GM12878 (cell line): ENCODE results near the gene TMEM181. TPM values are rescaled to one million over a fixed set of nuclear protein-coding genes. Genes with fewer than 3 reads are reported as not detected.

ENCODE experiments used
- ATAC-seq: fragments of 200-7000 bp; cut with Tn5 transposase; 3 replicates; pipeline ENCODE4 v1.9.1; 2020; ENCODE audit warnings: mild to moderate bottlenecking, moderate library complexity
- BruUV-seq: library from RNA; stranded (reverse); fragments of 400-500 nt; replicated peaks from 2 replicates; lab custom pipeline; 2021; lab: Mats Ljungman, UMichigan
- CTCF ChIA-PET: fragments of 300-600 bp; sonication (Branson Sonifier 250); formaldehyde crosslinking; extraction: SDS; loops from one replicate; lab custom pipeline; 2021; ENCODE audit warnings: inconsistent platforms; lab: Yijun Ruan, JAX
- POLR2A ChIA-PET: fragments of 350-600 bp; formaldehyde crosslinking; extraction: SDS; loops from one replicate; lab custom pipeline; 2021; ENCODE audit warnings: inconsistent platforms; lab: Charles Lee
- RAD21 ChIA-PET: fragments of 300-600 bp; sonication (Branson Sonifier 250); formaldehyde crosslinking; loops from one replicate; lab custom pipeline; 2023; ENCODE audit warnings: antibody characterized with exemption; ENCODE audit not compliant: unreplicated experiment; lab: Charles Lee
- SMC1A ChIA-PET: fragments of 300-600 bp; sonication (Branson Sonifier 250); formaldehyde crosslinking; loops from one replicate; lab custom pipeline; 2023; ENCODE audit not compliant: unreplicated experiment, uncharacterized antibody; lab: Charles Lee
- DNase-seq: peaks from one replicate; pipeline ENCODE4 v3.0.0-alpha.2; 2011; ENCODE audit warnings: low read depth, low spot score
- FAIRE-seq: peaks from 3 replicates; lab custom pipeline; 2011; peaks lifted over from hg19 to GRCh38; lab: Jason Lieb, UNC
- H2AFZ ChIP-seq: 2 replicates; pipeline ENCODE4 v1.6.0; 2011; ENCODE audit warnings: low read depth, low read length, control low read depth; ENCODE audit not compliant: control insufficient read depth
- H3K27ac ChIP-seq: 2 replicates; pipeline ENCODE4 v1.5.1; 2011; ENCODE audit warnings: control low read depth; ENCODE audit not compliant: control insufficient read depth, insufficient read depth
- H3K27me3 ChIP-seq, 2 experiments: replicated peaks in 1 of 2; 2 replicates each; pipeline versions ENCODE4 v1.6.0 to v1.6.1; 2011; ENCODE audit warnings: low read length in 1 of 2; ENCODE audit not compliant: control insufficient read depth in 2 of 2, insufficient read depth in 2 of 2
- H3K36me3 ChIP-seq, 2 experiments: 2 replicates each; pipeline ENCODE4 v1.5.1; 2011; ENCODE audit warnings: low read length in 1 of 2; ENCODE audit not compliant: control insufficient read depth in 2 of 2, insufficient read depth in 2 of 2
- H3K4me1 ChIP-seq: 2 replicates; pipeline ENCODE4 v1.6.1; 2011; ENCODE audit warnings: mild to moderate bottlenecking, low read length, moderate library complexity, mixed read lengths; ENCODE audit not compliant: control insufficient read depth, insufficient read depth
- H3K4me2 ChIP-seq: 2 replicates; pipeline ENCODE4 v1.6.0; 2011; ENCODE audit warnings: control low read depth; ENCODE audit not compliant: control insufficient read depth, insufficient read depth
- H3K4me3 ChIP-seq: fragments of 200-600 bp; sonication (generic); 2 replicates; pipeline ENCODE4 v1.5.1; 2016
- H3K79me2 ChIP-seq: 2 replicates; pipeline ENCODE4 v1.6.0; 2011; ENCODE audit warnings: low read length; ENCODE audit not compliant: control insufficient read depth, insufficient read depth
- H3K9ac ChIP-seq: 2 replicates; pipeline ENCODE4 v1.8.0; 2011; ENCODE audit warnings: low read length, control low read depth, mixed read lengths; ENCODE audit not compliant: control insufficient read depth, insufficient read depth
- H3K9me3 ChIP-seq: replicated peaks from 3 replicates; pipeline ENCODE4 v1.5.1; 2011; ENCODE audit warnings: mild to moderate bottlenecking, low read length; ENCODE audit not compliant: control insufficient read depth, insufficient read depth
- H4K20me1 ChIP-seq: 2 replicates; pipeline ENCODE4 v1.6.0; 2011; ENCODE audit not compliant: control insufficient read depth, insufficient read depth
- ASH2L ChIP-seq: fragments of 300-600, 200-600 bp; sonication (generic); IDR thresholded peaks from 2 replicates; pipeline ENCODE4 v1.6.1; 2017; ENCODE audit warnings: low read depth, mild to moderate bottlenecking, borderline replicate concordance
- CBX5 ChIP-seq: sonication (generic); IDR thresholded peaks from 2 replicates; pipeline ENCODE4 v1.6.1; 2016; ENCODE audit warnings: low read depth, moderate library complexity, mild to moderate bottlenecking, inconsistent platforms
- TARDBP ChIP-seq: IDR thresholded peaks from 2 replicates; pipeline ENCODE4 v1.6.1; 2016; ENCODE audit warnings: borderline replicate concordance
- ZZZ3 ChIP-seq: IDR thresholded peaks from 2 replicates; pipeline ENCODE4 v1.6.1; 2011; ENCODE audit warnings: low read depth; ENCODE audit not compliant: control insufficient read depth, insufficient read length
- WGBS: methylation state at CpG from one replicate; pipeline ENCODE4 v1.1.6; 2016; ENCODE audit warnings: low lambda C conversion rate; ENCODE audit not compliant: insufficient replicate concordance, insufficient coverage; ENCODE audit errors: missing lambda C conversion rate; 5-methylcytosine and 5-hydroxymethylcytosine counted together
- in situ Hi-C: fragments of 300-500 bp; cut with MboI; formaldehyde crosslinking; loops from 9 replicates; pipeline ENCODE4 v1.14.3; 2018; ENCODE audit warnings: mixed read lengths
- intact Hi-C: fragments of 100-400 bp; cut with micrococcal nuclease; formaldehyde crosslinking; loops from one replicate; pipeline ENCODE4 v1.14.2; 2022; ENCODE audit not compliant: unreplicated experiment
- polyA plus RNA-seq, 11 experiments: library from polyadenylated mRNA; depleted of rRNA in 4 of 11; unstranded in 6 of 11; stranded (reverse) in 5 of 11; fragments of >200 nt; fragmentation: Nextera tagmentation in 4 of 11; fragmentation: Illumina TruSeq in 1 of 11; extraction: Ambion mirVana in 4 of 11; extraction: Trizol in 1 of 11; gene quantifications; 1 replicate in 1 of 11; 2 replicates in 10 of 11; pipeline versions ENCODE4 v1.2.1 to v1.2.3, GENCODE V29; 2011 to 2016; ENCODE audit warnings: inconsistent platforms in 2 of 11, missing spikeins in 2 of 11, low read depth in 1 of 11
- total RNA-seq, 4 experiments: library from RNA; depleted of rRNA in 3 of 4; stranded (reverse); fragments of >200 nt in 3 of 4; fragmentation: Illumina TruSeq in 1 of 4; extraction: Trizol in 1 of 4; gene quantifications; 2 replicates each; pipeline versions ENCODE4 v1.2.1 to v1.2.3, GENCODE V29; 2013 to 2021

Gene TMEM181
- total and polyA plus RNA-seq, 10 of the 15 experiments (the other 5 are each of a cell fraction or from before 2014, with no cell fraction given): 1.5 to 7.9 (median 5.2) TPM

- H3K4me1 ChIP-seq: peaks cover 13% of the 10 kb centered on the region
- SMC1A ChIA-PET: interaction anchor here (0.5 to 4.1 kb wide), 5 partner anchors 38 to 294 kb away, joined by 3 to 13 read pairs (median 4); no protein-coding TSS in a partner anchor
- H3K27ac ChIP-seq: no peak overlapping the region
- TF ChIP-seq ZZZ3: no peak
- no peak for TF ChIP-seq CBX5
- POLR2A ChIA-PET: no interaction called here
- 97% methylated on average over 8 of the region's 8 CpGs for WGBS
- no TSS peak for BruUV-seq
- H2AFZ ChIP-seq: no peak overlapping the region
- no peaks in the 10 kb centered on the region for H4K20me1 ChIP-seq
- RAD21 ChIA-PET: interaction anchor here (1.1 to 2.1 kb wide), 3 partner anchors 38 to 294 kb away, joined by 4 to 14 read pairs (median 7); no protein-coding TSS in a partner anchor
- H3K4me3 ChIP-seq: no peak overlapping the region
- FAIRE-seq (no peak), ATAC-seq (no peak), DNase-seq (no peak)
- H3K27me3 ChIP-seq: no peaks in the 10 kb centered on the region
- H3K9ac ChIP-seq: no peak overlapping the region
- H3K36me3 ChIP-seq: no peaks in the 10 kb centered on the region
- H3K9me3 ChIP-seq: no peaks in the 10 kb centered on the region
- CTCF ChIA-PET: interaction anchor here (0.9 to 1.1 kb wide), 3 partner anchors 145 to 301 kb away, joined by 3 to 5 read pairs (median 4); no protein-coding TSS in a partner anchor
- no peak overlapping the region for H3K4me2 ChIP-seq
- in situ Hi-C loops: loop anchor here (5.0 kb wide), 1 partner anchor 288 kb away; no protein-coding TSS in a partner anchor
- no peaks in the 10 kb centered on the region for H3K79me2 ChIP-seq
- intact Hi-C loops: loop anchor here (5.0 kb wide), 1 partner anchor 47 kb away; the partner anchor contains the start of gene TMEM181
Observed at GRCh38 chr6:158514991-158515390, 44.9 kb upstream of the TMEM181 start.

GRCh38 chr6:158516098-158516497 is 43.8 kb upstream of the TMEM181 start:
- intact Hi-C loops: loop anchor here (5.0 kb wide), 1 partner anchor 46 kb away; the partner anchor contains the start of gene TMEM181

More at GRCh38 chr6:158516098-158516497, 43.8 kb upstream of the TMEM181 start:
- H2AFZ ChIP-seq: no peak overlapping the region
- ChIA-PET CTCF (interaction anchor here (0.6 to 1.6 kb wide), 3 partner anchors 272 to 302 kb away, joined by 4 to 7 read pairs (median 6); no protein-coding TSS in a partner anchor), RAD21 (interaction anchor here (0.8 to 1.3 kb wide), 2 partner anchors 39 to 295 kb away, joined by 3 to 4 read pairs; no protein-coding TSS in a partner anchor), POLR2A (interaction anchor here (0.8 kb wide), 1 partner anchor 30 kb away, joined by 3 read pairs; no protein-coding TSS in a partner anchor), SMC1A (interaction anchor here (0.7 to 1.3 kb wide), 3 partner anchors 39 to 295 kb away, joined by 3 to 4 read pairs (median 3); no protein-coding TSS in a partner anchor)
- no peak for DNase-seq
- no peaks in the 10 kb centered on the region for H3K79me2 ChIP-seq
- H3K4me1 ChIP-seq: peaks cover 13% of the 10 kb centered on the region
- no TSS peak for BruUV-seq
- 79% methylated on average over 32 of the region's 33 CpGs for WGBS
- no peaks in the 10 kb centered on the region for H4K20me1 ChIP-seq
- H3K4me3 ChIP-seq: no peak overlapping the region
- no peaks in the 10 kb centered on the region for H3K36me3 ChIP-seq
- no peak for FAIRE-seq
- H3K27ac ChIP-seq: no peak overlapping the region
- TF ChIP-seq ASH2L (no peak), TARDBP (no peak)
- H3K27me3 ChIP-seq: no peaks in the 10 kb centered on the region
- in situ Hi-C loops: loop anchor here (5.0 kb wide), 1 partner anchor 289 kb away; no protein-coding TSS in a partner anchor
- H3K9ac ChIP-seq: no peak overlapping the region
- H3K4me2 ChIP-seq: no peak overlapping the region
- no peak for ATAC-seq
- H3K9me3 ChIP-seq: no peaks in the 10 kb centered on the region
